GM21619 (cell line): ENCODE results near the gene TRAPPC5.

Source experiments
- ATAC-seq: cut with Tn5 transposase; IDR thresholded peaks from one replicate; pipeline ENCODE4 v1.9.1; 2021; ENCODE audit not compliant: unreplicated experiment

Gene TRAPPC5

GRCh38 chr19:7645656-7646425 is 34.8 kb upstream of the TRAPPC5 start:
- no peak for ATAC-seq

DNA sequence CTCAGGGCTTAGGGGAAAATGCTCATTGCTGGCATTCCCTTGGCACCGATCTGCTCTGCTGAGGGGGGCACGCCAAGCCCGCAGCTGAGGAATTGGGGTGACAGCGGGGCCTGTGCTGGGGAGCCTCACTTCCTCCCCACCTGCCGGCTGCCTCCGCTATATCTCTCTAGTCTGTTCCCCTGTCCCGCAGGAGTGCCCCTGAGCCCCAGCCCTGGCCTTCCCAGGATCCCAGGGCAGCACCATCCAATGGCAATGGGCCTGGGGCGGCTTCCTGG is 34.3 kb upstream of the TRAPPC5 start:
- ATAC-seq = no peak

DNA sequence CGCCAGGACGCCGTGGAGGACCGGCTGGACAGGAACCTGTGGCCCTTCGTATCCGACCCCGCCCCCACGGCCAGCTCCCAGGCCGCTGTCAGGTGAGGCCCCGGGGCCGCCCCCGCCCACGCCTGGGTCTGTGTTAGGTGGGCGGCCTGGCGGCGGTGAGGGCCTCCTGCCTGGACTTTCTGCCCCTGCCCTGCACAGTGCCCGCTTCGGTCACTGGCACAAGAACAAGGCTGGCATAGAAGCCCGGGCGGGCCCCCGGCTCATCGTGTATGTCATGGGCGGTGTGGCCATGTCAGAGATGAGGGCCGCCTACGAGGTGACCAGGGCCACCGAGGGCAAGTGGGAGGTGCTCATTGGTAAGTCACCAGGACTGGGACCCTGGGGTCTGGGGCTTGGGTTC is 33.5 kb upstream of the TRAPPC5 start:
- no peak for ATAC-seq

DNA sequence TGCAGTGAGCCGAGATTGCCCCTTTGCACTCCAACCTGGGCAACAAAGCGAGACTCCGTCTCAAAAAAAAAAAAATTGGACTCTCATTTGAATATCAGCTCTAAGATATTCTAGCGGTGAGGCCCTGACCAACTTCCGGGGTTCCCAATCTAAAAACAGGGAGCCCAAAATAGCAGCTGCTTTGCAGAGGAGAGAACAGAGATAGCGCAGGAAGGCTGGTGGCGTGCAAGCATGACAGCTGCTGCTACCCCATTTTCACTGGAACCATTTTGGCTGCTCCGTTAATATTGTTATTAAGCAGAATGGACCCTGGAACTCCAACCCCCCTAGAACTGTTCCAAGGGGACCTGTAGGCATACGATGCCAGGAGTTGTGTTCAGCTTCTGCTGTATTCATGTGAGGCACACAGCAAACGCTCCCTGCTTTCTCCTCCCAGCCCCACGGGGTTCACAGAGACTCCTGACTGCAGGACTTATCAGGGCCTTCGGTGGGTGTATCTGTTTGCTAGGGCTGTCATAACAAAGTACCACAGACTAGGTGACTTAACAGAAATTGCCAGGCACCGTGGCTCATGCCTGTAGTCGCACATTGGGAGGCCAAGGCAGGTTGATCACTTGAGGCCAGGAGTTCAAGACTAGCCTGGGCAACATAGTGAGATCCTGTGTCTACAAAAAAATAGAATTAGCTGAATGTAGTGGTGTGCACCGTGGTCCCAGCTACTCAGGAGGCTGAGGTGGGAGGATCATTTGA is 32.2 kb upstream of the TRAPPC5 start:
- no peak for ATAC-seq

DNA sequence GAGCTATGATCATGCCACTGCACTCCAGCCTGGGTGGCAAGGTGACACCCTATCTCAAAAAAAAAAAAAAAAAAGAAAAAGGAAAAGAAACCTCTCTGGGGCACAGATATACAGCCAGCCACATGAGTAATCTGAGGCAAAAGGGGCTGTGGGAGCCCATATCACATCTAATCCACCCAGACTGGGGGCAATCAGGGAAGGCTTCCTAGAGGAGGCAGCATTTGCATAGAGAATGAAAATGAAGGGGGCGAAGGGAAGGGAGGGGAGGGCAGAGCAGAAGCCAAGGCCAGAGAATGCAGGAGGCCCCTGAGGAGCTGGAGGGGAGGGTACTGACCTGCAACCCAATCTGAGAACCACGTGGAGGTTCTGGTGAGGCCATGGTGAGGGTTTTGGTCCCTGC is 30.5 kb upstream of the TRAPPC5 start:
- no peak for ATAC-seq

GRCh38 chr19:7652061-7652641 is 28.5 kb upstream of the TRAPPC5 start:
- no peak for ATAC-seq

GRCh38 chr19:7654401-7654800 is 26.2 kb upstream of the TRAPPC5 start:
- no peak for ATAC-seq

DNA sequence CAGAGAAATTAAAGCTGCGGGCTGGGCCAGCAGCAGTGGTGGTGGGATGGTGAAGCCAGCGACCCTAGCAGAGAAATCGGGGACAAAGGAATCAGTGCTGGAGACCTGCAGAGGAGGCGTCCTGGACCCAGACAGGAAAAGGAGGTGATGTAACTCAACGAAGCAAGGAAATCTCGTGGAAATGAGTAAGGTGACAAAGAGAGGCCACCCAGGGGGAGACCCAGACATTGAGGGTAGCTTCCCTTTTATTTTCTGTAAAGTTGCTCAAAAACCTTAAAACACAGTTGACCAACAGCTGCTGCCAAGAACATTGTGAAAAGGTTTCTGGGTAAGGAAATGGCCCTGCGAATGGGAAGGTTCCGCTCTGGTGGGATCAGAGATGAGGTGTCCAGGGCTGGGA is 25.1 kb upstream of the TRAPPC5 start:
- ATAC-seq = no peak

GRCh38 chr19:7657131-7657751 is 23.4 kb upstream of the TRAPPC5 start:
- ATAC-seq = no peak

- ATAC-seq = peak; percentile 78
Measured at GRCh38 chr19:7658219-7658686, 22.4 kb upstream of the TRAPPC5 start.

DNA sequence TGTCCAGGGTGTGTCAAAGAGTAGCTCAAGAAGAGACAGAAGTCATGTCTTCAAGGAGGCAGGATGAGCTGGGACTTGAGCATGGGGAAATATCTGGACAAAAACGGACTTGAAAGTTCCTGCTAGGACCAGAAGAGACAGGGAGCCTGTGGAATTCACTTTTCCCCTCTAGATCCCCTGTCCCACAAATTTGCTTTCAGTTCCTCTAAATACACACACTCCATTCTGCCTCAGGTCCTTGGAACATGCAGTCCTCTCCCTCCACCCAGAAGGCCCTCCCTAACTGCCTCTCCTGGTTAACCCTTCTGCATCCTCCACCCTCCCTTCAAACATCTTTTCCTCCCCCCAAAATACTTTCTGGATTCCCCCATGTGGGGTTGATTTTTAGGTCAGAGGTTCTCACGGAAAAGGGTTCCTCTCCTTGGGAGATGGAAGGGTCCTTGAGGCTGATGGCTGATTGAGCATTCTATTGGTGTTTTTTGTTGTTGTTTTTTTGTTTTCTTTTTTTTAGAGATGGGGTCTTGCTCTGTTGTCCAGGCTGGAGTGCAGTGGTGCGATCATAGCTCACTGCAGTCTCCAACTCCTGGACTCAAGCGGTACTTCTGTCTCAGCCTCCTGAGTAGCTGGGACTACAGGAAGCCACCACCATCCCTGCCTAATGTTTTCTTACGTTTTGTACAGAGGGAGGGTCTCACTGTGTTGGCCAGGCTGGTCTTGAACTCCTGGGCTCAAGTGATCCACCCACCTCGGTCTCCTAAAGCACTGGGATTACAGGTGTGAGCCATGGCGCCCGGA is 18.7 kb upstream of the TRAPPC5 start:
- ATAC-seq = no peak

GRCh38 chr19:7662657-7663056 is 18.0 kb upstream of the TRAPPC5 start:
- ATAC-seq = no peak

DNA sequence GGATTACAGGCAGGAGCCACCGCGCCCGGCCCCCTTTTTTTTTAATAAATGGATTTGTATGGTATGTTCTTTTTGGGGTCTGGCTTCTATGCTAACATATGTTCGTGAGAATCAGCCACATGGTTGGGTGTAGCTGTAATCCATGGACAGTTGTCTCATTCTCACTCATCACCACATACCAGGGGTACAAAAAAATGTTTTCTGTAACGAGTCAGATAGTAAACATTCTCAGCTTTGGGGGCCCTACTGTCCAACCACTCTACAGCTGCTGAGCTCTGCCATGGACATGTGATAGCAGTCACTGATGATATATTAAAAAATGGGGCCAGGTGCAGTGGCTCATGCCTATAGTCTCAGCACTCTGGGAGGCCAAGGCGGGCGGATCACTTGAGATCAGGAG is 16.9 kb upstream of the TRAPPC5 start:
- no peak for ATAC-seq

- ATAC-seq = no peak
Measured at GRCh38 chr19:7665076-7665475, 15.6 kb upstream of the TRAPPC5 start.

DNA sequence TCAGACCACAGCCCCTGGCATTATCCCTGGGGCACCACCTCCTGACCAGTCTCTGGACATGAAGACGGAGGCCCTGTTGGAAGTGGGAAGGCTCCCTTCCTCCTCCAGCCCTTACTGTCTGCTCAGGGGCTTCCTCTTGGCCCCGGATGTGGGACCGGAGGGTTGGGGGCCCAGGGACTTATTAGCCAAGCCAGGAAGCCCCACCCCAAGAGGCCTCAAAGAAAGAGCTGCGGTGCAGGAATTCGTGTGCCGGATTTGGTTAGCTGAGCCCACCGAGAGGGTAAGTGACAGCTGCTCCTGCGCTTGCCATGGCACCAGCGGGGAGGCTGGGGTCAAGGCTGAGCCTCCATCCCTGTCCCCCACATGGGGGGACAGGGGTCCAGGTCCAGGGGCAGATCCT is 11.8 kb upstream of the TRAPPC5 start, which contains the start of gene RETN:
TSS of gene RETN (plus strand) at position 208 of the 400 bp plus-strand sequence. CDS start 278 bp downstream, outside the sequence.
- no peak for ATAC-seq

DNA sequence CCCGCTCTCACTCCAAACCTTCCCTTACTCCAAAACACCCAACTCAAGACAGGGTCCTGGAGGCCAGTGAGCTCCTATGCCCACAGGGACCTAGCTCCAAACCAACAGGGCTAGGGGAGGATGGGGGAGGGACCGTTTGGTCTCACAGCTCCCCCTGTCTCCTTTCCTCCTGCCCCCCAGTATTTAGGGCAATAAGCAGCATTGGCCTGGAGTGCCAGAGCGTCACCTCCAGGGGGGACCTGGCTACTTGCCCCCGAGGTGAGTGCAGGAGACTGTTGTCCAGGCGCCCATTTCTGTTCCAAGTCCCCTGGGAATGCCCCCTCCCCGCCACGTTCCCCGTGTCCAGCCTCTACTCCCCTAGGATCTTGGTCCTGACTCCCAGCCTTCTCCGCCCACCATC is 11.0 kb upstream of the TRAPPC5 start:
- no peak for ATAC-seq

- ATAC-seq = no peak
Measured at GRCh38 chr19:7670150-7670783, 10.4 kb upstream of the TRAPPC5 start.

GRCh38 chr19:7670790-7671189 is 9.8 kb upstream of the TRAPPC5 start:
- no peak for ATAC-seq

GRCh38 chr19:7672522-7672921 is 8.1 kb upstream of the TRAPPC5 start:
- ATAC-seq = no peak
